ENCODE measurements around the gene PKNOX1.
A peak's percentile ranks its signal among the peaks of the same experiment; 100 is the strongest.
"Not testable (repeated sequence)": the region's sequence is repeated elsewhere in the genome, so short reads cannot be mapped to it uniquely, and the experiment has no call there.

PKNOX1 gene

DNA sequence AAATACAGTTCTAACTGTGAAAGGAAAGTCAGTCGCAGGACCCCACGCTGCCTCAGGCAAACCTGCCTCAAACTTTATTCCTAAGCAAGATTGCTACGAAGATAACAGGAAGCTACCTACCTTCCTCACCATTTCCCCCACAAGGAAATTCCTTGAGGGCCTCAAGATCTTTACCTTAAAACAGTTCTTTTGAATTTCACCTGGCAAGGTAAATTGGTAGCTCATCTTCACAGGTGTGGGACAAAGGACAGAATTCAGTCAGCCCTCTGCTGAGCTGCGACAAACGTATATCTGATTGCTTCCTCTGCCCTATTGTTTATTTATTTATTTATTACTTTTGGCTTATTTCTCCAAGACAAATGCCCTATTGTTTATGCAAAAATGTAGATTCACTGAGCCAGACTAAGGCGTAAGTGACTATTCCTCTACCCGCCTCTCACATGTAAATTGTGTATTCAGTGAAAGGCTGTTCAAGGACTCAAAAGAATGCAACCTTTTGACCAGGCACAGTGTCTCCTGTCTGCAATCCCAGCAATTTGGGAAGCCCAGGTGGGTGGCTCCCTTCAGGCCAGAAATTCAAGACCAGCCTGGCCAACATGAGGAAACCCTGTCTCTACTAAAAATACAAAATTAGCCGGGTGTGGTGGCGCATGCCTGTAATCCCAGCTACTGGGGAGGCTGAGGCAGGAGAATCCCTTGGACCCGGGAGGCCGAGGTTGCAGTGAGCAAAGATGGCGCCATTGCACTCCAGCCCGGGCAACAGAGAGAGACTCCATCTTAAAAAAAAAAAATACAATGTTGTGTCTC, 17.3 kb upstream of the PKNOX1 start:
- no peak for DNase-seq

DNA sequence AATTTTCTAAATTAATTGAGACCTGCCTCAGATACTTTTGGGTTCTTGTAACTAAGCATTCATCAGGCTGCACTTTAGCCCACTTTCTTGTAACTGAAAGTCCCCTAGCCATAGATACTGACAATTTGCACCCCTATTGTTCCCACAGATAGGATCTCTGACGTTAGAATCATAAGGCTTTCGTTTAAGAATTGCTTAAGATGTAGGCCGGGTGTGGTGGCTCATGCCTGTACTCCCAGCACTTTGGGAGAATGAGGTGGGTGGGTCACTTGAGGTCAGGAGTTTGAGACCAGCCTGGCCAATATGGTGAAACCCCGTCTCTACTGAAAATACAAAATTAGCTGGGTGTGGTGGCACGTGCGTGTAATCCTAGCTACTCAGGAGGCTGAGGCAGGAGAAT, 16.2 kb upstream of the PKNOX1 start:
- not testable (repeated sequence) for DNase-seq

DNA sequence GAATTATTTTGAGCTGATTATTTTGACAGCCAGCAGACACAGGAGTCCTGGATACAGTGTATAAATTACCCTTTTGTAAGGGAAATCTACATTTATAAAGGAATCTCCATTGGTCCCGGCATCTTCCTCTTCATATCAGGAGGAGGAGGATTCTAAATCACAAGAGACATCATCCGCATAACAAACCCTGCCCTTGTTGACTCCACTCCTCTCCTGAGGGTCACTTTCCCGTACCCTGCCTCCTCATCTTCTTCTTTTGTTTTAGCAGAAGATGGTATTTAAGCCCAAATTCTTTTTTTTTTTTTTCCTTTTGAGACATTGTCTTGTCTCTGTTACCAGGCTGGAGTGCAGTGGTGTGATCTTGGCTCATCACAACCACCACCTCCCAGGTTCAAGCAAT, 14.6 kb upstream of the PKNOX1 start:
- no peak for DNase-seq

DNA sequence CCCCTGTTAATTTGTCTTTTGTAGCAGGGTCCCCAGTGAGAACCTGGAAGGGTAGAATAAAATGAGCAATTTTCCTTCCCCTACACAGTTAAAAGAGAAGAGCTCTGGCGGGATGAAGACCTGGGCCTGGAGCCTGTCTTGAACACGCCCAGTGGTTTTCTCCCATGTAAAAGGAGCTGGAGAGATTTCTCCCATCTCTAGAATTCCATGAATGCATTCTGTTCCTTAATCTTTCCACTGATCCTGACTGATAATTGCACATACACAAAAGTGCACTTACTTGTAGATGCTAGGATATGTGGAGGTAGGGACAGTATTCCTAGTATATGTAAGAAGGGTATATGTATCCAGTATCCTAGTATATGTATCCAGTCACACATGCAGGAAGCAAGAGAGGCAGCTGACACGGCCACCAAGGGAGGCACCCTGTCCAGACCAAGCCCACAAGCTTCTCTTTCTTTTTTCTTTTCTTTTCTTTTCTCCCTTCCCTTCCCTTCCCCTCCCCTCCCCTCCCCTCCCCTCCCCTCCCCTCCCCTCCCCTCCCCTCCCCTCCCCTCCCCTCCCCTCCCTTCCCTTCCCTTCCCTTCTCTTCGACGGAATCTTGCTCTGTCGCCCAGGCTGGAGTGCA, 11.9 kb upstream of the PKNOX1 start:
- no peak for DNase-seq

DNA sequence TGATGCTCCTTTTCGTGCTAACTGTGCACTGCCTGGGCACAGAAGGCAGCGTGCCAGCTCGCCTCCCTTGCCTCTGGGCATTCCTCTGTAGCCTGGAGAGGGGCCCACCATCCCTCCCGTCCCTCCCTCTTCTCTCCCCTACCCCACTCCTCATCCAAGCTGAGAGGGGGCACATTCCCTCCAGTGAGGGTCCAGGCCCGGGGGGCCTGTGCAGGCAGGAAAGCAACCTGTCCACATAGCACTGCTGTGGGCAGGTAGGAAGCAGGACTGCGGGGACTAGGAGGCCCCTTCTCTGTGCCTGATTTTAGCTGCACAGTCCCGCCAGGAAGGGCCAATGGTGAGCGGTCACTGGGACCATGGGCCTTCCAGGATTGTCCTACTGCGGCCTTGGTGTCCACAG, 10.3 kb upstream of the PKNOX1 start:
- DNase-seq: no peak

DNA sequence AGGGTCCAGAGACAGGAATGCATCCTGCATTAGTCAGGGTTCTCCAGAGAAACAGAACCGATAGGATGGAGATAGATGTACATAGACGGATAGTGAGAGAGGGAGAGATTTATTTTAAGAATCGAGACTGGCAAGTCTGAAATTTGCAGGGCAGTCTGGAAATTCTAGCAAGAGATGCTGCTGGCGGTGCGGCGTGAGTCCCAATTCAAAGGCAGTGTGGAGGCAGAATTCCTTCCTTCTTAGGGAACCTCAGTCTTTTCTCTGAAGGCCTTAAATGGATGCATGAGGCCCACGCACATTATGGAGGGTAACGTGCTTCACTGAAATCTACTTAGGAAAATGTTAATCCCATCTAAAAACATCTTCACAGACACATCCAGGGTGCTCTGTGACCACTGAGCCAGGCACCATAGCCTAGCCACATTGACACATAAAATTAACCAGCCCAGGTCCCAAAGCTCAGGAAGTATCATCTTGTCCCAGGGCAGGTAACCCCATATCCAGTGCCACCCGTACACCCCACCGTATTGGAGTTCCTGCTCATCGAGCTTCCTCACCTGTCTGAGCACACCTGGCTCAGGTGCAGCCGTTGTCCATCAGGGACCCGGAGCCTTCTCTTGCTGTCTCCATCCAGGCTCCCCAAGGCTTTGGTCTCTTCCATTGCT, 9.7 kb upstream of the PKNOX1 start:
- no peak for DNase-seq

DNA sequence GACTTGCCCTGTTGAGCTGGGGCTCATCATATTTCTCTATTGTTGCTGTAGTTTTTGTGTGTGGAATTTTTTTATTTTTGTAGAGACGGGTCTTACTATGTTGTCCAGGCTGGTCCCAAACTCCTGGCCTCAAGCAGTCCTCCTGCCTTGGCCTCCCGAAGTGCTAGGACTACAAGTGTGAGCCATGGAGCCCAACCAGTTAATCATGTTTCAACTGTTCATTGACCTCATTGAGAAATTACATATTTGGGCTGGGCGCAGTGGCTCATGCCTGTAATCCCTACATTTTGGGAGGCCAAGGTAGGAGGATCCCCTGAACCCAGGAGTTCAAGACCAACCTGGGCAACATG, 9.2 kb upstream of the PKNOX1 start:
- DNase-seq: no peak

DNA sequence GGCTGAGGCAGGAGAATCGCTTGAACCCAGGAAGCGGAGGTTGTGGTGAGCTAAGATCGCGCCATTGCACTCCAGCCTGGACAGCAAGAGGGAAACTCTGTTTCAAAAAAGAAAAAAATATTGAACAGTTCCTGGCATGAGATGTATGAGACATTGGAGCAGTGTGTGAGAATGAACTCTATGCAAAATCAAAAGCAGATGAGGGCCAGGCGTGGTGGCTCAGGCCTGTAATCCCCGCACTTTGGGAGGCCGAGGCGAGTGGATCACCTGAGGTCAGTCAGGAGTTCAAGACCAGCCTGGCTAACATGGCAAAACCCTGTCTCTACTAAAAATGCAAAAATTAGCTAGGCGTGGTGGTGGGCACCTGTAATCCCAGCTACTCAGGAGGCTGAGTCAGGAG, 6.7 kb upstream of the PKNOX1 start:
- DNase-seq: not testable (repeated sequence)

DNA sequence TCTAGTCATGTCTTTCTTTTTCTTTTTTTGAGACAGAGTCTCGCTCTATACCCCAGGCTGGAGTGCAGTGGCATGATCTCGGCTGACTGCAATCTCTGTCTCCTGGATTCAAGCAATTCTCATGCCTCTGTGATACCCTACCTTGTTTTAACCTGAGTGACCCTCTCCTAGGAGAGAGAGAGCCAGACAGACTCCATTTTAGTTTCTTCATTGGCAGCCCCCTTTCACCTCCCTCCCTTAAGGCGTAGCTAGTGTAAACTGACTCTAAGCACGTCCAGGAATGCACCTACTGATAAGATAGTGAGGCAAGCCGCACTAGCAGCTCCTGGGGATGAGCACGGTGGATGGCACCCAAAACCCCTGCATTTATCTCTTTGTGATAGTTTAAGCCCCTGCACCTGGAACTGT, 5.2 kb upstream of the PKNOX1 start:
- no peak for DNase-seq

DNA sequence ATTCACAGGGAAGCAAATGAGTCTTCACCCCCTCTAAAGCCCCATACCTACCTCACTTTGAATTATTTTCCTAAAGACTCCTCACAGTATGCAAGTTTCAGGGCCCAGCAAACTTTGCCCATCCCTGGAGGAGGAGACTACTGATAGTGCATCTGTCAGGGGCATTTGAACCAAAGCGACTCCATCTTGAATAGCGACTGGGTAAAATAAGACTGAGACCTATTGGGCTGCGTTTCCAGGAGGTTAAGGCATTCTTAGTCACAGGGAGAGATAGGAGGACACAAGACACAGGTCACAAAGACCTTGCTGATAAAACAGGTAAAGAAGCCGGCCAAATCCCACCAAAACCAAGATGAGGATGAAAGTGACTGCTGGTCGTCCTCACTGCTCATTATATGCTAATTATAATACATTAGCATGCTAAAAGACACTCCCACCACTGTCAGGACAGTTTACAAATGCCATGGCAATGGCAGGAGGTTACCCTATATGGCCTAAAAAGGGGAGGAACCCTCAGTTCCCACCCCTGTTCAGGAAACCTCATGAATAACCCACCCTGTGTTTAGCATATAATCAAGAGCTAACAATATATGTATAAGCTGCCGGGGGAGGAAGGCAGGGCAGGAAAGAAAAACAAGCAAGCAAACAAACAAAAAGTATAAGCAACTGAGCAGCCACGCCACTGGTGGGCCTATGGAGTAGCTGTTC, 3.3 kb upstream of the PKNOX1 start:
- no peak for DNase-seq

DNA sequence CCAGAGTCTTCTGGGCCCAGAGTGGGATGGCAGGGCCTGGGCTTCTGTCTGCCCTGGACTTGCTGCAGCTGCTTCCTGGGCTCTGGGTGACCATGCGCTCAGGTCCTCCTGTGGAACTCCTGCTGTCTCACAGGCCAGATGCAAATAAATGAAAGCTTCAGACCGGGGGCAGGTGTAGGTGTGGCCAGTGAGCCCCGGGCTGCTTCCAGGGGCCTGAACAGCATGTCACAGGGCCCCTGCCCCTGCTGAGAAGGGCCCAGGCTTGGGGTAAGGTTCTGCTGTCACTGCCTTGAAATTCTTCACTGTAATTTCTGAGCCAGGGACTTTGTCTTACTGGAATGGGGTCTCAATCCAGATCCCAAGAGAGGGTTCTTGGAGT, 2.5 kb upstream of the PKNOX1 start:
- DNase-seq: no peak

DNA sequence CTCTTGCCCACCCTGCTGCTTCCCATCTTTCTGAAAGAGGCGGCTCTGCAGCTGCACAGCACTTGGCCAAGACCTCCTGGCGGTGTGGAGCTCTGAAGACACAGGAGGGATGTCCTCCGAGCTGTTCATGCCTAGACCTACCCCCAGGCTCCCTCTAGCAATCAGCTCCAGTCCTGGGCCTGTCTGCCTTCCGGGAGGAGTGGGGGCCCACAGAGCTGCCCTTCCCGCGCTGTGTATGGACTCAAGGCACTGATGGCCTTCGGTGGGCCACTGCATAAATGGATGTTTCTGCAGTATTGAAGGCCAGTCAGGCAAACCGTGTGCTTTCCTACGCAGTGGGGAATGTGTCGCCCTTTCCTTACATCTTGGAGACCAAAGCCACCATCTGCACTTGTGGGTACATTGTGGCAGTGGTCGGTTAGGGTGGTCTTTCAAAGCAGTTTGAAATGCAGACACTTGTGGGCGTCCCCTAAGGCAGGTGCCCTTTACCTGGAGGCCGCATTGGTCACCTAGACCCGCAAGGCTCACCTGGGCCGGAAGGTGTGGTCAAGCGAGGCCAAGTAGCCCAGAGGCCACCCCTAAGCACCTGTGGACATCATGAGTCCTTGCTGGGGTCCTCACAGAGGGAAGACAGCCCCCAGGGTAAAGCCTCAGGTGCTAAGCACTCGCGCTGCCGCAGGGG, 912 bp upstream of the PKNOX1 start:
- no peak for DNase-seq

DNA sequence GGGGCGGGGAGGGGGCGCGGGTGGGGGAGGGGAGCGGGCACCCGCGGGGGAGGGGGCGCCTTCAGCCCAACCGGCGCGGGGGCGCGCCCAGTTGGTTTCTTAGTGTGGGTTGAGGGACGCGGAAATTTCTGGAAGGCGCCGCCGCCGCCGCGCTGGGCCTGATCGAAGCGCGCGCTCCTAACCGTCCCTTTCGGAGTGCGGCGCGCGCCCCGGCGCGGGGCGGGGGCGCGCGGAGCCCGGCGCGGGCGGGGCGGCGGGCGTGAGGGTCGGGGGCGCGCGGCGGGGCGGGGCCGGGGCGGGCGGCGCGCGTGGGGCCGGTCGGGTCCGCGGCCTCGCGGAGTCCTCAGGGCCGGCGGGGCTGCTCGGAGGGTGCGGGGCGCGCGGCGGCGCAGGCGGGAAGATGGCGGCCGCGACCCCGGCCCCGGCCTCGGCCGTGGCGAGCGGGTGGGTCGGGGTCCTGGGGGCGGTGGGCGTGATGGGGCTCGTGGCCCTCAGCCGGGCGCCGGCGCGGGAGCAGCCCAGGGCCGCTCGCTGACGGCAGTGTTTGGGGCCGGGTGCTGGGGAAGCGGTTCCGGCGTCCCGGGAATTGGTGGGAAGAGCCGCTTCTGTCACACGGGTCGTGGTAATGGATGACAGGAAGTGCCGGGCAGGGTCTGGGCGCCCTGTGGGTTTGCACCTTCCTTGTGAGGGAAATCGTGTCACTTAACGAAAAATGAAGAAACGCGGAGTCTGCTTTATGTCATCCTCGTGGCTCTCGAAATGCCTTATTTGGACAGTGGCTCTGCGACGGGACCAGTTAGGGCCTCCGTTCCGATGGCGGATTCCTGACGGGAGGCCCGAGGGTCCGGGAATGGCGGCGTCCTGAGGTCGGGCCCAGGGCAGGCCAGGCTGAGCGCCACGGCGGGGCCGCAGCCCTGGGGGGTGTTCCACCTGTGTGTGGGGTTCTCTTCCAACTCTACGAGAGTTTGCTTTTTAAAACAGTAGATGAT, 764 bp downstream of the PKNOX1 start:
- peak; percentile 63 for DNase-seq

DNA sequence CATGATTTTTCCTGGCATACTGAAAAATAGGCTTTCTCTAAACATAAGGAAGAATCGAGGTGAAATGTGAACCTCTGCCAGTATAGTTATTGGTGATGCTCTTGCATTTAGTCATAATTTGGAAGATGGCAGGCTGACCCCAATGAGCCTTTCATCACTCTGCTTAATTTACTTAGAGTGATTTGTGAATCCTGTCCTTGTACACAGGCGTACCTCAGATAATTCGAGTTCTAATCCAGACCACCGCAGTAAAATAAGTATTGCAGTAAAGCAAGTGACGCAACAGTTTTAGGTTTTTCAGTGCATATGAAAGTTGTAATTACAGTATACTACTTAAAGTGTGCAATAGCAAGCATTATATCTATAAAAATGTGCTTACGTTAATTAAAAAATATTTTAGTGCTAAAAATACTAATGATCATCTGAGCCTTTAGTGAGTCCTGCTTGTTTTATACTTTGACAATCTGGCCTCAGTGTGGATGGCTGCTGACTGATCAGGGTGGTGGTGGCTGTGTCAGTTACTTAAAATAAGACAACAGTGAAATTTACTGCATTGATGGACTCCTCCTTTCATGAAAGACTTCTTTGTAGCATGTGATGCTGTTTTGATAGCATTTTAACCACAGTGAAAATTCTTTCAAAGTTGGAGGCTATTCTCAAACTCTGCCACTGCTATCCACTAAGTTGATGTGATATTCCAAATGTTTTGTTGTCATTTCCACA, 1.7 kb downstream of the PKNOX1 start:
- DNase-seq: no peak

DNA sequence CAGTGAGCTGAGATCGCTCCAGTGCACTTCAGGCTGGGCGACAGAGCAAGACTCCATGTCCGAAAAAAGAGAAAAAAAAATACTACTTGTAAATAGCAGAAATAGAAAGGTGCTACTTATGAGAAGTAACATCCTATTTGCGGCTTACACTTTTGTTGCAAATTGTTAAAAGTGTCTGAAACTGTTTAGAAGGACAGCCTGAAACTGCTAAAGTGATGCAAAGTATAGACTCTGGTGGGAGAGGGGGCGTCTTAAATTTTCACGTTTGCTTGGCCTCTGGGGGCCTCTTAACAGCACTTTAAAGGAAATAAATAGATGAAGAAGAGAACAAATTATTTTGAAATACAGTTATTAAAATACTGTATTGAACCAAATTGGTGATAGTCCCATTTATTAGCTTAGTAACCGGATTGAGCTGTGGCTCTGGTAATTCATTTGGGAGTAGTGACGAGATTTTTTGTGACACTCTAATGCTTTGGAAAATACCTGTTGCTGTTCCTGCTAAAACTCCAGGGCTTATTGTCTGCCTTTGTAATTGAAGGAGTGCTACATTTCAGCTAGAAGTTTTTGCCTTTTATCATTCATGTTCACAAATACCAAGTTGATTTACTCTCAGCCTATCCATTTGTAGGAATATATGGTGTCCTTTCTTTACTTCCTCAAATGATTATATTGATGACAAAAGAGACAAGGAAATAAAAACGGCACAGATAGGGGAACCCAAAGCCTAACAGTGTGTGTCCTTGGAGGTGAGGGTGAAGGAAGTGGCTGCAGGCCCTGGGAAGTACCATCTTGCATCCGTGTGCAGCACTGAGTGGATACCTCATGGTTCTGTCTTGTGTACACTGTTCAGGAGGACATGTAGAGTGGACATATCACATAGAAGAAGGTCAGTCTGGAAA, 6.2 kb downstream of the PKNOX1 start:
- DNase-seq: no peak

DNA sequence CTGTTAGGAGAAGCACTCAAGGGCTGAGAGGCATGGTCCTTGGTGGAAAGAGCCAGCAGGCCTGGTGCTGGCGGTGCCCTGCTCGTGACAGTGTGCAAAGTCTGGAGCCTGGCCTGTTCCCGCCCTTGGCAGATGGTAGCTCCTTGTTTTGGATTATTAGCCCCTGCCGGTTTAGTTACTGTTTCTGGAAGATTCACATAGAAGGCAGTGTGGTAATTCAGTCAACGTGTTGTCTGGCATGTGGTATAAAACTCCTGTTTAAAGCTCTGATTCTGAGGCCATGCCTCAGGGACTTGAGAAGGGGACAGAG, 6.8 kb downstream of the PKNOX1 start:
- DNase-seq: no peak

DNA sequence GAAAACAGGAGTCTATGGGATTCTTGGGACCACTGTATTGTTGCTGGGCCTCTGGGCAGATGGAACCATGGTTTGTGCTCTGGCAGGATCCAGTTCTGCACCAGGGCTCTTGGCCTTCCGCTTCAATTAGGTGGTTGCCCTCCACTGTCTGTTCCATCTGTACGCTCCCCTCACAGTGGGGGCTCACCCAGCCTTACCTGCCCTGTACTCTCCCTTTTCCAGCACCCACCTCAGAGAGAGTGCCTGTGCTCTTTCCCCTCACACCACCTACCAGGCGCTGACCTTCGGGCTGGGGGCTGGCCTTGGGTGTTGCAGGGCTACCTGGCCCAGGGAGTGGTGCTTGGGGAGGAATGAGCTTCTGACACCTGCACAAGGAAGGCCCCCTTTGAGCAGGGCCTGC, 7.5 kb downstream of the PKNOX1 start:
- DNase-seq: no peak

DNA sequence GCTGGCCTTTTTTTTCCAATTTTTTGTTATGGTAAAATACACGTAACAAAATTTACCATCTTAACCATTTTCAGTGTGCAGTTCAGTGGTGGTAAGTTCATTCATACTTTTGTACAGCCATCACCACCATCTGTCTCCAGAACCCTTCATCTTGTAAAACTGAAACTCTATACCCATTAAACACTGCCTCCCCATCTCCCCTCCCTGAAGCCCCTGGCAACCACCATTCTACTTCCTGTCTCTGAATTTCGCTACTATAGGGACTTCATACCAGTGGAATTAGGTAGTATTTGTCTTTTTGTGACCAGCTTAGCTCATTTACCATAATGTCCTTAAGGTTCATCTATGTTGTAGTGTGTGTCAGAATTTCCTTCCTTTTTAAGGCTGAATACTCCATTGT, 8.7 kb downstream of the PKNOX1 start:
- no peak for DNase-seq

DNA sequence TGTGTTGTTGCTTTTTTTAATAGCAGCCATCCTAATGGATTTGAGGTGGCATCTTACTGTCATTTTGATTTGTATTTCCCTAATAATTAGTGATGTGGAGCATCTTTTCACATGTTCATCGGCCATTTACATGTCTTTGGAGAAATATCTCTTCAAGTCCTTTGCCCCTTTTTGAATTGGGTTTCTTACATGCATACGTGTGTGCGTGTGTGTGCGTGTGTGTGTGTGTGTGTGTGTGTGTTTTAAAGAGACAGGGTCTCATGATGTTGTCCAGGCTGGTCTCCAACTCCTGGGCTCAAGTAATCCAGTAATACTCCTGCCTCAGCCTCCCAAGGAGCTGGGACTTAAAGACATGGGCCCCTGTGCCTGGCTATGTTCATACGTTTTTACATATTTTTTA, 9.5 kb downstream of the PKNOX1 start:
- no peak for DNase-seq

DNA sequence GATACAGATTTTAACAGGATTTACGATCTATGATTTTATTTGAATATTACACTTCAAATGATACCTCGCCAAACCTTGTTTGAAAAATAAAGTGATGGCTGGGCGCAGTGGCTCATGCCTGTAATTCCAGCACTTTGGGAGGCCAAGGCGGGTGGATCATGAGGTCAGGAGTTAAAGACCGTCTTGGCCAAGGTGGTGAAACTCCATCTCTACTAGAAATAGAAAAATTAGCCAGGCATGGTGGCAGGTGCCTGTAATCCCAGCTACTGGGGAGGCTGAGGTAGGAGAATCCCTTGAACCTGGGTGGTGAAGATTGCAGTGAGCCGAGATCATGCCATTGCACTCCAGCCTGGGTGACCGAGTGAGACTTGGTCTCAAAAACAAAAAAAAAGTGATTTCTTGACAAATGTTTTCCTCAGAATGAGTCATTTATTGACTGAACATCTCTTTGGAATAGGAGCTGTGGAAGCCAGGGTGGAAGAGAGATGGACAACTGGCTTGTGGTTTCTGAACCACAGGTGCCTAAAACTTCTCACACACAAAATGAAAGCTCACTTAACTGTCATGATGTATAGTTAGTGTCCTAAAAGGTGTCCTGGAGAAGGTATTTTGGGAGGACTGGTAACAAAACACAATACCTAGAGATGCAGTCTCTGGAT, 11.9 kb downstream of the PKNOX1 start:
- no peak for DNase-seq
